SJCRH30 (cell line): Measurements from ENCODE around the gene TMEM242. TPM values are rescaled to one million over a fixed set of nuclear protein-coding genes. Genes with fewer than 3 reads are reported as not detected.

Experiments
- DNase-seq, 2 experiments: peaks; one replicate each; pipeline ENCODE4 v3.0.0-alpha.2; 2015 to 2020
- H3K27ac ChIP-seq: fragments of 250-450 bp; sonication (Bioruptor Pico); 2 replicates; pipeline ENCODE4 v1.5.1; 2020; ENCODE audit warnings: mild to moderate bottlenecking, moderate library complexity
- H3K27me3 ChIP-seq: fragments of 250-450 bp; sonication (Bioruptor Pico); 2 replicates; pipeline ENCODE4 v1.5.1; 2020; ENCODE audit warnings: mild to moderate bottlenecking, moderate library complexity
- H3K36me3 ChIP-seq: fragments of 250-450 bp; sonication (Bioruptor Pico); 2 replicates; pipeline ENCODE4 v1.5.1; 2020; ENCODE audit warnings: mild to moderate bottlenecking, moderate library complexity
- H3K4me1 ChIP-seq: fragments of 250-450 bp; sonication (Bioruptor Pico); 2 replicates; pipeline ENCODE4 v1.5.1; 2020; ENCODE audit warnings: mild to moderate bottlenecking, moderate library complexity
- H3K4me3 ChIP-seq: fragments of 250-450 bp; sonication (Bioruptor Pico); 2 replicates; pipeline ENCODE4 v1.5.1; 2020; ENCODE audit warnings: mild to moderate bottlenecking, moderate library complexity
- H3K9me3 ChIP-seq: fragments of 250-450 bp; sonication (Bioruptor Pico); replicated peaks from 2 replicates; pipeline ENCODE4 v1.5.1; 2020; ENCODE audit warnings: mild to moderate bottlenecking, moderate library complexity
- total RNA-seq: library from RNA; depleted of rRNA; stranded (reverse); fragments of >200 nt; shearing (Covaris generic); gene quantifications from 2 replicates; pipeline ENCODE4 v1.2.3, GENCODE V29; 2014

Gene TMEM242
- total RNA-seq, 1 experiment from 2014 or later = 8.3 TPM

GRCh38 chr6:157288575-157288974, 34.7 kb downstream of the TMEM242 start:
- H3K27ac ChIP-seq = no peak overlapping the region
- H3K4me1 ChIP-seq = no peaks in the 10 kb centered on the region
- peaks cover 2% of the 10 kb centered on the region; the same call in 1 of the 2 replicates for H3K36me3 ChIP-seq
- DNase-seq = no peak
- no peaks in the 10 kb centered on the region for H3K27me3 ChIP-seq
- H3K9me3 ChIP-seq = no peaks in the 10 kb centered on the region
- H3K4me3 ChIP-seq = no peak overlapping the region

- peaks cover 2% of the 10 kb centered on the region; the same call in 1 of the 2 replicates for H3K36me3 ChIP-seq
- DNase-seq = no peak
- no peak overlapping the region for H3K27ac ChIP-seq
- no peaks in the 10 kb centered on the region for H3K4me1 ChIP-seq
- no peaks in the 10 kb centered on the region for H3K27me3 ChIP-seq
- H3K9me3 ChIP-seq = no peaks in the 10 kb centered on the region
- H3K4me3 ChIP-seq = no peak overlapping the region
These were observed 35.4 kb downstream of the TMEM242 start for GRCh38 chr6:157287923-157288322.

- no peak overlapping the region for H3K27ac ChIP-seq
- H3K36me3 ChIP-seq = peaks cover 2% of the 10 kb centered on the region; the same call in 1 of the 2 replicates
- no peaks in the 10 kb centered on the region for H3K27me3 ChIP-seq
- no peaks in the 10 kb centered on the region for H3K4me1 ChIP-seq
- H3K4me3 ChIP-seq = no peak overlapping the region
- no peaks in the 10 kb centered on the region for H3K9me3 ChIP-seq
- no peak for DNase-seq
These were observed 36.0 kb downstream of the TMEM242 start for GRCh38 chr6:157287247-157287850.

- Histone ChIP-seq H3K36me3 (no peaks in the 10 kb centered on the region), H3K4me1 (no peaks in the 10 kb centered on the region), H3K4me3 (no peak overlapping the region), H3K27ac (no peak overlapping the region), H3K9me3 (no peaks in the 10 kb centered on the region), H3K27me3 (no peaks in the 10 kb centered on the region)
- no peak for DNase-seq
These were observed 37.9 kb downstream of the TMEM242 start for GRCh38 chr6:157285422-157285779.

- Histone ChIP-seq H3K9me3 (no peaks in the 10 kb centered on the region), H3K36me3 (no peaks in the 10 kb centered on the region), H3K27ac (no peak overlapping the region), H3K4me1 (no peaks in the 10 kb centered on the region), H3K4me3 (no peak overlapping the region), H3K27me3 (no peaks in the 10 kb centered on the region)
- DNase-seq = no peak
These were observed 38.4 kb downstream of the TMEM242 start for GRCh38 chr6:157284738-157285421.

- no peaks in the 10 kb centered on the region for H3K27me3 ChIP-seq
These were observed 39.2 kb downstream of the TMEM242 start for GRCh38 chr6:157283900-157284737.

GRCh38 chr6:157283330-157283898, 39.9 kb downstream of the TMEM242 start:
- Histone ChIP-seq H3K27me3 (no peaks in the 10 kb centered on the region), H3K9me3 (no peaks in the 10 kb centered on the region), H3K4me3 (no peak overlapping the region), H3K4me1 (no peaks in the 10 kb centered on the region), H3K27ac (no peak overlapping the region), H3K36me3 (no peaks in the 10 kb centered on the region)
- no peak for DNase-seq

More at GRCh38 chr6:157283900-157284737, 39.2 kb downstream of the TMEM242 start:
- Histone ChIP-seq H3K27ac (no peak overlapping the region), H3K36me3 (no peaks in the 10 kb centered on the region), H3K9me3 (no peaks in the 10 kb centered on the region), H3K4me1 (no peaks in the 10 kb centered on the region), H3K4me3 (no peak overlapping the region)
- no peak for DNase-seq

GRCh38 chr6:157282284-157282683, 41.0 kb downstream of the TMEM242 start:
- Histone ChIP-seq H3K4me1 (no peaks in the 10 kb centered on the region), H3K9me3 (no peaks in the 10 kb centered on the region), H3K36me3 (no peaks in the 10 kb centered on the region), H3K27me3 (no peaks in the 10 kb centered on the region), H3K27ac (no peak overlapping the region), H3K4me3 (no peak overlapping the region)
- DNase-seq = no peak

GRCh38 chr6:157281570-157281969, 41.7 kb downstream of the TMEM242 start:
- Histone ChIP-seq H3K4me3 (no peak overlapping the region), H3K27me3 (no peaks in the 10 kb centered on the region), H3K9me3 (no peaks in the 10 kb centered on the region), H3K36me3 (no peaks in the 10 kb centered on the region), H3K27ac (no peak overlapping the region), H3K4me1 (no peaks in the 10 kb centered on the region)
- peak; percentile 35 to 51 for DNase-seq

GRCh38 chr6:157280947-157281346, 42.4 kb downstream of the TMEM242 start:
- Histone ChIP-seq H3K4me3 (no peak overlapping the region), H3K36me3 (no peaks in the 10 kb centered on the region), H3K9me3 (no peaks in the 10 kb centered on the region), H3K27ac (no peak overlapping the region), H3K4me1 (no peaks in the 10 kb centered on the region), H3K27me3 (no peaks in the 10 kb centered on the region)
- no peak for DNase-seq

- Histone ChIP-seq H3K9me3 (no peaks in the 10 kb centered on the region), H3K27ac (no peak overlapping the region), H3K27me3 (no peaks in the 10 kb centered on the region), H3K36me3 (no peaks in the 10 kb centered on the region), H3K4me1 (no peaks in the 10 kb centered on the region), H3K4me3 (no peak overlapping the region)
- no peak for DNase-seq
These were observed 43.2 kb downstream of the TMEM242 start for GRCh38 chr6:157280157-157280556.

GRCh38 chr6:157278171-157278570, 45.1 kb downstream of the TMEM242 start:
- H3K9me3 ChIP-seq = no peaks in the 10 kb centered on the region
- no peaks in the 10 kb centered on the region for H3K27me3 ChIP-seq
- no peaks in the 10 kb centered on the region for H3K36me3 ChIP-seq

GRCh38 chr6:157276731-157277130, 46.6 kb downstream of the TMEM242 start:
- Histone ChIP-seq H3K9me3 (no peaks in the 10 kb centered on the region), H3K4me3 (no peak overlapping the region), H3K4me1 (no peaks in the 10 kb centered on the region), H3K27ac (no peak overlapping the region), H3K27me3 (no peaks in the 10 kb centered on the region), H3K36me3 (no peaks in the 10 kb centered on the region)
- no peak for DNase-seq

More at GRCh38 chr6:157278171-157278570, 45.1 kb downstream of the TMEM242 start:
- H3K4me1 ChIP-seq = no peaks in the 10 kb centered on the region
- DNase-seq = no peak
- H3K4me3 ChIP-seq = no peak overlapping the region
- no peak overlapping the region for H3K27ac ChIP-seq

- no peak for DNase-seq
- no peaks in the 10 kb centered on the region for H3K27me3 ChIP-seq
- H3K9me3 ChIP-seq = no peaks in the 10 kb centered on the region
- H3K4me3 ChIP-seq = no peak overlapping the region
- no peaks in the 10 kb centered on the region for H3K36me3 ChIP-seq
- H3K4me1 ChIP-seq = no peaks in the 10 kb centered on the region
- H3K27ac ChIP-seq = no peak overlapping the region
These were observed 47.2 kb downstream of the TMEM242 start for GRCh38 chr6:157276134-157276532.
